GM19463 (cell line): ENCODE measurements around the gene OPA1.

Experiments used
- ATAC-seq: cut with Tn5 transposase; IDR thresholded peaks from one replicate; pipeline ENCODE4 v1.9.1; 2021; ENCODE audit warnings: mild to moderate bottlenecking, moderate library complexity; ENCODE audit not compliant: unreplicated experiment

Gene OPA1

GRCh38 chr3:193734737-193735366 is 141.8 kb downstream of the OPA1 start:
- no peak for ATAC-seq

DNA sequence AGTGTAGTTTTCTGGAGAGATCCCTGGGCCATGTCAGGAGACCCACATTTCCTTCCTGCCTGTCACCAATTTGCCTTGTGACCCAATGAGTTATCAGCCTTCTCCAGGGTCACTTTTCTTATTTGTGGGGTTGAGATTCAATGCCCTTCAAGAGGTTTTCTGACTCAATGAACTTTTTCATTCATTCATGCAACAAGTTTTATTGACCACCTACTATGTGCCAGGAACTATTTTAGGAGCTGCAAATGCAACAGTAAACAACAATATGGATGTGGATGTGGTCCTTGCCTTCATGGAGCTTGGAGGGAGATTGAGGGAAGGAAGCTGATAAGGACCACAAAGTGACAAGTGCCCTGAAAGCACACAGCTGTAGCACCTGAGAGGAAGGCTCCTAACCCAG is 142.8 kb downstream of the OPA1 start:
- no peak for ATAC-seq

DNA sequence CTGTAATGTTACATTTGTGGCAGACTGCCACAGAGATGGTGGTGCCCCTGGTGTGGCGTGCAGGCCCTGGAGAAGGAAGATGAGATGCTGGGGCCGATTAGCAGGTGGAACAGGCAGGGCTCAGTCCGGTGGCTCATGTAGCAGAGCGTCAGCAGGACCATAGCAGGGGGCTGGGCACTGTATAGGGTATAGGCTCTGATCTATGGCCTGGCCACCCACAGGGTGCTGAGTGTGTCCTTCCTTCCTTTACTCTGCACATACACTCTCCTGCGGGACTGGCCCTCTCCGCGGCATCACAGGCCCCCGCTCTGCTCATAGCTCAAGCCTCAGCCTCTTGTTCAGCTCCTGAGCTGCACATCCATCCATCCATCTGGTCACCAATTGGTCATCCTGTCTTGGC is 143.6 kb downstream of the OPA1 start:
- ATAC-seq: no peak

- ATAC-seq: no peak
These were observed 144.3 kb downstream of the OPA1 start for GRCh38 chr3:193737191-193737751.

DNA sequence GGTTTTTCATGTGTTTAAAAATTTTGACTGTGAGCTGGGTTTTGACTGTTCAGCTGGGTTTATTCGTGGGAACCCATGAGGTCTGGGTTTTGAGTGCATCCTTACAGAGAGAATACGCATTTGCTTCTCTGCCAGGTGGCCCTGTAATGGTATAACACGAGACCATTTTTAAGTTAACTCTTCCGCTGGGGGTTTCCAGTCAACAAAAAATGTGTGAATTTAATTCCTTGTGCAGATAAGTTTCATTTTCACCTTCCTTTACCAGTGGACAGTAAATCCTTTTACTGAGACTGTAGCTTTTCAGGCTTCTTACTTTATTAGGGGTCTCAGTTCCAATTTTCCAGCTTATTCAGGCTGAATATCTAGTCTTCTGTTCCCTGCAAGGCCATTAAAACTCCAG is 149.6 kb downstream of the OPA1 start:
- ATAC-seq: peak; percentile 64

- peak; percentile 78 for ATAC-seq
These were observed 150.7 kb downstream of the OPA1 start for GRCh38 chr3:193743702-193744047.

DNA sequence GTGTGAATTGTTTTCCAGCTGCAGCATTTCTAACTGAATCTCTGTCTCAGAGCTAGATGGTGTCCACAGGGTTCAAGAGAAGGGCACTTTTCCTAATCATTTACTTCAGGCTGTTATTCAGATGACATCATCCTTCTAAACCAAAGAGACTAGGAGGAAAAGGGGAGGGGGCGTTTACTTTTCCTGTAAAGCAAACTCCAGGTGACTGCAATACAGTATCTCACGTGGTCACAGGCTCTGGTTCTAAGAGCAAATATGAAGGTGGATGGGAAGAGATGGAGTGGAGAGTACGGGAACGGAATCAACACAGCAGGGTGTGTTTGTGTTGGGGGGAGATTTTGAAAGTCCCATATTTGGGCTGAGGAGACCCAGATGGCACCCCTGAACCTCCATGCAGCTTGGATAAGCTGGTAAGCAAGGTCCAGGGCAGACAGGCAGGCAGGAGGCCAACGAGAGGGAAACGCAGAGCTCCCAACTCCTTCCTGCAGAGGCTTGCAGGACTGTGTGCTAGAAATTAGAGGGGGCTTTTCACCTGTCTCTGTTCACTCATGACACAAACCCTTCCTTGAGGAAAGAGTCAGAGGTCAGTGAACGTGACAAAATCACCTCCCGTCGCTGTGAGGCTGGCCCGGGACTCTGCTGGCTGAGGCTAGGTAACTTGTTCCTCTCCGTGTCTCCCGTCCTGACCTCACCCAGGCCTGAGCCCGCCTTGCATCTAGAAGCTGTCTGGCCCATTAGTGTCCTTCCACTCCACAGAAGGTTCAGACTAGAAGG is 151.2 kb downstream of the OPA1 start:
- ATAC-seq: peak; percentile 24

DNA sequence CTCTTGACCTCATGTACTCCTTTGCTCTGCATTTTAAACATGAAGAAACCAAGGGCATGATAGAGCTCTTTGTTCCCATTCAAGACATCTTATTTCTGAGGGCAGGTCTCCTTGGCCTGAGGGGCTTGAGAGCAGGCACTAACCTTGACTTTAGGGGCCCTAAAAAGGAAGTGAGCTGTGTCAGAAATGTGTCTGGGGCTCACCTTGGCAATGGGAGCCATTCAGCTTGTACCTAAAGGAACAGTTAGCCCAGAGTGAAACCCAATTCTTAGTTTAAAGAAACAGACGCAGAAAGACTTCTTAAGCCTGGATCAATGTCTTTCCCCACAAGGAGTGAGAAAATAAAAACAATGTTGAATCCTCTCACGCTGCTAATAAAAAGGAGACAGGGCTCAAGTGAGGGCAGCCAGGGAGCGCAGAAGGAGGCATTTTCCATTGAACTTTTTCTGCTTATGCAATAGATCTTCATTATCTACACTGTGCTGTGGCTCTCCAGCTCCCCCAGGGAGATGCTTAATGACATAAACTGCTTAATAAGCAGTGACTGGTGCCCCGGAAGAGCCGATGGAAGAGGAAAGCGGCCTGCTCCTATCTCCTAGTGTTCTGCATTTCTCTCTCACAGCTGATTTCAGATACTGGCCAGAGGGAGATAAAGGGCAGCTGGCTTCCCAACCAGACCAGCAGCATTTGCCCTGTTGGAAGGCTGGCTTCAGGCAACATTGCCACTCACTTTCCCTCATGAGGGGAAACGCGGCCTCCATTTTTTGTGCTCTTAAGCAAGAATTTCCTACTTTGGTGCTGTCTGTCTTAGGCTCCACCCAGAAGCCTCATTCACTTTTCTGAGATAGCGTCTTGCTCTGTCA is 152.0 kb downstream of the OPA1 start:
- no peak for ATAC-seq

GRCh38 chr3:193746832-193747231 is 153.8 kb downstream of the OPA1 start:
- ATAC-seq: no peak
